Activated naive CD8-positive, alpha-beta T cell (primary cell): ENCODE measurements around the gene SLC2A10.

Experiments used
- H3K27ac Mint-ChIP-seq: one replicate; pipeline ENCODE4 v1.8.0; 2021; ENCODE audit warnings: mixed read lengths
- H3K27me3 Mint-ChIP-seq: one replicate; pipeline ENCODE4 v1.8.0; 2021; ENCODE audit warnings: mixed read lengths
- H3K36me3 Mint-ChIP-seq: one replicate; pipeline ENCODE4 v1.8.0; 2021; ENCODE audit warnings: mixed read lengths
- H3K4me1 Mint-ChIP-seq: one replicate; pipeline ENCODE4 v1.8.0; 2021; ENCODE audit warnings: low read depth, mixed read lengths
- H3K4me3 Mint-ChIP-seq: one replicate; pipeline ENCODE4 v1.8.0; 2021; ENCODE audit warnings: mild to moderate bottlenecking, mixed read lengths
- H3K9me3 Mint-ChIP-seq: one replicate; pipeline ENCODE4 v1.8.0; 2021; ENCODE audit warnings: low read depth, mixed read lengths

The SLC2A10 gene

DNA sequence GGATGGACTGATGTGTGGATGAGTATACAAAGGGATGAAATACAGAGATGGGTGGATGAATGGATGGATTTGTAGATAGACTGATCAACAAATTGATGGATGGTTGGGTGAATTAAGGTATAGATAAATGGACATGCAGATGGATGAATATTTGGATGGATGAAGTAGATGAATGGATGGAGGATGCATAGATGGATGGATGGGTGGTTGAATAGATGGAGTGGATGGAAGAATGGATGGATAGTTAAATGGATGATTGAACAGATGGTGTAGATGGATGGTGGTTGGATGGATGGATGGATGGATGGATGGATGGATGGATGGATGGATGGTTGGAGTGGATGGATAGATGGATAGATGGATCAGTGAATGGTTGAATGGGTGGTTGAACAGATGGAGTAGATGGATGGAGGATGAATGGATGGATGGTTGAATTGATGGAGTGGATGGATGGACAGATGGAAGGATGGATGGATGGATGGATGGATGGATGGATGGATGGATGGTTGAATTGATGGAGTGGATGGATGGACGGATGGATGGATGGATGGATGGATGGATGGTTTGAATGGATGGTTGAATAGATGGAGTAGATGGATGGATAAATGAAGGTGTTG, 15.0 kb downstream of the SLC2A10 start:
- Mint-ChIP-seq H3K9me3 (peaks cover 15% of the 10 kb centered on the region), H3K36me3 (peaks cover 3% of the 10 kb centered on the region), H3K27ac (no peak overlapping the region), H3K4me3 (no peak overlapping the region), H3K4me1 (peaks cover 2% of the 10 kb centered on the region), H3K27me3 (no peaks in the 10 kb centered on the region)

DNA sequence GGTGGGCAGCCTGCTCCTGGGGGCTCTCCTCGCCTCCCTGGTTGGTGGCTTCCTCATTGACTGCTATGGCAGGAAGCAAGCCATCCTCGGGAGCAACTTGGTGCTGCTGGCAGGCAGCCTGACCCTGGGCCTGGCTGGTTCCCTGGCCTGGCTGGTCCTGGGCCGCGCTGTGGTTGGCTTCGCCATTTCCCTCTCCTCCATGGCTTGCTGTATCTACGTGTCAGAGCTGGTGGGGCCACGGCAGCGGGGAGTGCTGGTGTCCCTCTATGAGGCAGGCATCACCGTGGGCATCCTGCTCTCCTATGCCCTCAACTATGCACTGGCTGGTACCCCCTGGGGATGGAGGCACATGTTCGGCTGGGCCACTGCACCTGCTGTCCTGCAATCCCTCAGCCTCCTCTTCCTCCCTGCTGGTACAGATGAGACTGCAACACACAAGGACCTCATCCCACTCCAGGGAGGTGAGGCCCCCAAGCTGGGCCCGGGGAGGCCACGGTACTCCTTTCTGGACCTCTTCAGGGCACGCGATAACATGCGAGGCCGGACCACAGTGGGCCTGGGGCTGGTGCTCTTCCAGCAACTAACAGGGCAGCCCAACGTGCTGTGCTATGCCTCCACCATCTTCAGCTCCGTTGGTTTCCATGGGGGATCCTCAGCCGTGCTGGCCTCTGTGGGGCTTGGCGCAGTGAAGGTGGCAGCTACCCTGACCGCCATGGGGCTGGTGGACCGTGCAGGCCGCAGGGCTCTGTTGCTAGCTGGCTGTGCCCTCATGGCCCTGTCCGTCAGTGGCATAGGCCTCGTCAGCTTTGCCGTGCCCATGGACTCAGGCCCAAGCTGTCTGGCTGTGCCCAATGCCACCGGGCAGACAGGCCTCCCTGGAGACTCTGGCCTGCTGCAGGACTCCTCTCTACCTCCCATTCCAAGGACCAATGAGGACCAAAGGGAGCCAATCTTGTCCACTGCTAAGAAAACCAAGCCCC, 16.0 kb downstream of the SLC2A10 start:
- no peak overlapping the region for H3K4me3 Mint-ChIP-seq
- H3K9me3 Mint-ChIP-seq, result peaks cover 8% of the 10 kb centered on the region
- peaks cover 2% of the 10 kb centered on the region for H3K4me1 Mint-ChIP-seq
- H3K36me3 Mint-ChIP-seq, result no peaks in the 10 kb centered on the region
- no peak overlapping the region for H3K27ac Mint-ChIP-seq
- peaks cover 2% of the 10 kb centered on the region for H3K27me3 Mint-ChIP-seq

DNA sequence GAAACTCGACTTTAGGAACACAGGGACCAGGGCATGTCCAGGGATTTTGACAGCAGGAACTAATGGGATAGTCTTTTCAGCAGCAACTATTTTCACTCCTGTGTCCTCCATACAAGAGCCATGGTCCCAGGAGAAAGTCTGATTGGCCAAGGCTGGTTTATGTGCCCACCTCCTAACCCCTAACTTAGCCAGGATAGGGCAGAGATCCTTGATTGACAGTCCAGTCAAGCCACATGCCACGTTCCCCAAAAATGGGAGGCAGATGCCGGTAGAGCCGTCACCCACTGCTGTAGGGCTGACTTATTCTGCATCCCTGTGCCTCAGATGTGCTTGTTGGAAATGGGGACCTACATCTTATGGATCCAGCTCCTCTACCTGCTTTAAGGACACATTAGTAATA, 22.3 kb downstream of the SLC2A10 start:
- no peaks in the 10 kb centered on the region for H3K4me1 Mint-ChIP-seq
- no peaks in the 10 kb centered on the region for H3K36me3 Mint-ChIP-seq
- no peak overlapping the region for H3K4me3 Mint-ChIP-seq
- no peak overlapping the region for H3K27ac Mint-ChIP-seq
- peaks cover 5% of the 10 kb centered on the region for H3K27me3 Mint-ChIP-seq
- H3K9me3 Mint-ChIP-seq, result no peaks in the 10 kb centered on the region

DNA sequence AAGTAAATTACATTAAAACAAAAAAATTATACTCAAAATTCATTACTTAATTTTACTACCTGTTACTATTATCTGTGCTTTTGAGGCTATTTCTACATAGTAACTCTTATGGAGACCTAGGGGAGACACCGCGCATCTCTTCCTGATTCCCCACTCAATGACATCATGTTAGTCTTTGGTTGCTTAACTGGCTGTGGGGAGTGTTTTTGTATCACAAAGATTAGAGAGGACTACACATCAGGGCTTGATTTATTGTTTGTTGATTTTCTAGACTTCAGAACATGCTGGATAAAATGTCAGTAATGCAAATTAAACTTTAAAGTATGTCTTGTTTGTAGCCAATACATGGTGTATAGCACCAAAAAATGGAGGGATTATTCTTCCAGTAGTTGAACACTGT, 26.0 kb downstream of the SLC2A10 start:
- H3K27me3 Mint-ChIP-seq, result peaks cover 6% of the 10 kb centered on the region
- no peaks in the 10 kb centered on the region for H3K9me3 Mint-ChIP-seq
- H3K4me3 Mint-ChIP-seq, result no peak overlapping the region
- H3K36me3 Mint-ChIP-seq, result no peaks in the 10 kb centered on the region
- H3K27ac Mint-ChIP-seq, result no peak overlapping the region
- no peaks in the 10 kb centered on the region for H3K4me1 Mint-ChIP-seq

DNA sequence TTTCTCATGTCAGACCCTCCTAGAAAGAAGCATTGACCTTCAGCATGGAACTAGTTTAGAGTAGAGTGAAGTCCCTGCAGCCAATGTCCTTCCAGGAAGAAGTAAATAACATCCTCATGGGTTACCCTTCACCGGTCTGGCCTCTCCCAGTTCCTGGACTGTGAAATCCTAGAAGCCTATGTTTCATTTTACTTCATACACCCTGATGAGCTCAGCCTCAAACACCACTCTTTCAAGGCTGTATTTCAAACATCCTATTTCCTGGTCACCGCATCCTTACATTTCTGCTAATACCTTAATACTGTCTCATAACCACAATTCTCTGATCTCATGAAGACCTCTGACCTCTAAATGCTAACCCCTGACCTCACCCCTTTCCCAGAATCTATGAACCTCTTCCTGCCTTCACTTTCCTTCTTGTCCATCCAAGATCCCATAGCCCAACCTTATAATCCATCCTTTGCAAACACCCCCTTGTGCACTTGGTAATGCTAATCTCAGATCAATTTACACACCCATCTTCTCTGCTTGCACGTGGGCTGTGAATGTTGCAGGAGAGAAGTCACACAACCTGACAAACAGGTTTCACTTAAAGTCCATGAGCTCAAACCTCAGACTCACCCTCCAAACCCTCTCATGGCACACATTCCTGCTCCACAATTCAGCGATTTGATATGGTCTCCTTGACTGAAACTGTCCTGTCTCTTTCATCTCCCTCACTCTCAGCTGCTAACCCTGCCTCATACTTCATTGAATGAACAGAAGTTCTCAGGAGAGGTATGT, 30.2 kb downstream of the SLC2A10 start:
- Mint-ChIP-seq H3K4me1 (no peaks in the 10 kb centered on the region), H3K36me3 (no peaks in the 10 kb centered on the region), H3K27ac (no peak overlapping the region), H3K4me3 (no peak overlapping the region), H3K27me3 (peaks cover 10% of the 10 kb centered on the region), H3K9me3 (no peaks in the 10 kb centered on the region)

DNA sequence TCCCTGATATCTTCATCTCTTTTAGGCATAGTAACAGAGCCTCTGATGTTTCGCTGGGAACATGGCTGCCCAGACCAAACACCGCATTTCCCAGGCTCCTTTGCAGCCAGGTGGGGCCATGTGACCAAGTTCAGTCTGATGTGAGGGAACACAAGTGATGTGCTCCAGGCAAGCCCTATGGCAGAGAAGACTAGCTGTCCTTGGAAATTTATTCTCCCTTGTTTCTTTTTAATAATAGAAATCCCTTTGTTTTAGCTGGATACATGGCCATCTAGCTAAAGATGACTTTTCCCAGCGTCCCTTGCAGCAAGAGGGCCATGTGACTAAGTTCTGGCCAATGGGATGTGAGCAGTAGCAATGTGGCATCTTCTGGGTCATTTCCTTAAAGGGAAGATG, 30.8 kb downstream of the SLC2A10 start:
- Mint-ChIP-seq H3K4me1 (no peaks in the 10 kb centered on the region), H3K4me3 (no peak overlapping the region), H3K27me3 (peaks cover 11% of the 10 kb centered on the region), H3K9me3 (no peaks in the 10 kb centered on the region), H3K36me3 (no peaks in the 10 kb centered on the region), H3K27ac (no peak overlapping the region)

DNA sequence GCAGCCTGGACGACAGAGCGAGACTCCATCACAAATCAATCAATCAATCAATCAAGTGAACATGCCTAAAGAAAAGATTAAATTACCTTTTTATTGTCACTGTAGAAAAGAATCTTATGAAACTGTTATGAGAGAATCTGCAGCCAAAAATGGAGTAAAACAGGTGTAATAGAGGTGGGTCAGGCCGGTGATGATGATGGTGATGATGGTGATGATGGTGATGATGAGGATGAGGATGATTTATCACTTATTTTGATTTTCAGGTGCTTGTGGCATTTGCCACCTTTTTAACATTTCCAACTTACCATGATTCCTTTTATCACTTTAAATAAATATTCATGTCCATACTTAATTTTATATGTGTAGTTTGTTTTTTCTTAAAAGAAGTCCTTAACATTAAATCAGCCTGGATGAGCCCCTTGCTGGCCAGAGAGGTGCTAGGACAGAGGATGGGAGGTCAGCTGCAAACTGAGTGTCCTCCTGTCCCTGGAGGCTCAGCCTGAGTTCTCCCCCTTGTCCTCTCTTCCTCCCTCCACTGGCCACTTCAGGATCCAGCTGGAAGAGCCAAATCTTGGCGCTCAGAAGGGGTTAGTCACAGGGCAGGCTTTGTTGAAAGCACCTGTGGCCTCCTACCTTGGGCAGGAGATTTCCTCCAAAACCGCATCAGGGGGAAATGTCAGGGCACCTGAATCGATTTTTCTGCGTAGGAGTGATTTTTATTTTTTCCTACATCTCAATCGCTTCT, 32.6 kb downstream of the SLC2A10 start:
- H3K27me3 Mint-ChIP-seq, result peaks cover 18% of the 10 kb centered on the region
- H3K36me3 Mint-ChIP-seq, result no peaks in the 10 kb centered on the region
- no peaks in the 10 kb centered on the region for H3K4me1 Mint-ChIP-seq
- H3K9me3 Mint-ChIP-seq, result no peaks in the 10 kb centered on the region
- no peak overlapping the region for H3K4me3 Mint-ChIP-seq
- no peak overlapping the region for H3K27ac Mint-ChIP-seq

DNA sequence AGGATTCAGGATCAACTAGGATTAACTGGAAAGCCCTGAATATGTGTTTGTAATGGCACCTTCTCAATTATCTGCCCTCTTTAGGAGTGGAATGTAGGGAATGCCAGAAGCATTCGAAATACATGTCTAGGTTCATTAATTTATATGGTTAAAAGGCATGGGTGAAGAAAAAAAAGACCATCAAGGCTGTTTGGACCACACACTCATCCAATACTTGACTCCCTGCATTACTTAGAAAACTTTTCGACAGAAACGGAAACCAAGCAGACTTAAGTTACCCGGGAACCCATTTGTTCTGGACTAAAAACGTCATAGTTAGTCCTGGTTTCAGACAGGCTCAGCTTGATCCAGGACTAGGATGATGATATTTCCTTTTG, 33.2 kb downstream of the SLC2A10 start:
- H3K4me3 Mint-ChIP-seq, result no peak overlapping the region
- H3K27ac Mint-ChIP-seq, result no peak overlapping the region
- no peaks in the 10 kb centered on the region for H3K9me3 Mint-ChIP-seq
- no peaks in the 10 kb centered on the region for H3K4me1 Mint-ChIP-seq
- no peaks in the 10 kb centered on the region for H3K36me3 Mint-ChIP-seq
- H3K27me3 Mint-ChIP-seq, result peaks cover 18% of the 10 kb centered on the region

DNA sequence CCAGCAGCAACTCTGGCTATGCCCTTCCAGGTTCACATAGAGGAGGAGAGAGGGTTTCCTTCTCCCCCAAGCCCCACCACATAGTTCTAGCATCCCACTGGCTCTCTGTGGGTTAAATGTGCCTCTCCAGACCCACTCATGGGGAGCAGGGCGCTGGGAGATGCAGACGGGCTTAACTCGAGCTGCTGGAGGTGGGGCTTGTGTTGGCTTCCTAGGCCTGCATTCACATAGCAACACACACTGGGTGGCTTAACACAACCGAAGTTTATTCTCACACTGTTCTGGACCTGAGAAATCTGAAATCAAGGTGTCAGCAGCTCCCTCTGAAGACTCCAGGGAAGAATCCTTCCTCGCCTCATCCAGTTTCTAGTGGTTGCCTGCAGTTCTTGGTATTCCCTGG, 33.6 kb downstream of the SLC2A10 start:
- H3K27ac Mint-ChIP-seq, result no peak overlapping the region
- no peak overlapping the region for H3K4me3 Mint-ChIP-seq
- no peaks in the 10 kb centered on the region for H3K9me3 Mint-ChIP-seq
- no peaks in the 10 kb centered on the region for H3K4me1 Mint-ChIP-seq
- H3K27me3 Mint-ChIP-seq, result peaks cover 18% of the 10 kb centered on the region
- no peaks in the 10 kb centered on the region for H3K36me3 Mint-ChIP-seq

DNA sequence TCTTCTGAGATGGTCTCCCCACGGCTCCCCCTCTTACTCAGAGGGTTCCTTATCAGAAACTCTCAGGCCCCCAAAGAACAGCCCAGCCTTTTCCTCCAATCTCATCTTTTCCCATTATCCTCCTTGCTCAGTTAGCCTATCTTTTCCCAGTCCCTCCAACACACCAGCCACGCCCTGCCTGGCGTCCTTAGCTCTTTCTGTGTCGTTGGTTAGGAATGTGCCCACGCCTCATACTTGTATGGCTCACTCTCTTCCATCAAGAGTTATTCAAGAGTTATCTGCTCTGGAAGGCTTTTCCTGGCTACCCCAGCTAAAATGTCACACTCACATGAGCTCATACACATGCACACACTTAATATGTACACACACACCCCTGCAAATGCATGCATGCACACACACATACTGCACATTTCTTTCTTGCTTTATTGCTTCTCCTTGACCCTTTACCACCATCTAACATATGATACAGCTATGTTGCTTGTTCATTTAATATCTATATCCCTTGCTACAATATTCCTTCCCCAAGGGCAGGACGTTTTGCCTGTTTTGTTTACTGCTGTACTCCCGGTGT, 37.6 kb downstream of the SLC2A10 start:
- Mint-ChIP-seq H3K4me1 (no peaks in the 10 kb centered on the region), H3K9me3 (no peaks in the 10 kb centered on the region), H3K4me3 (no peak overlapping the region), H3K27me3 (peaks cover 19% of the 10 kb centered on the region), H3K36me3 (no peaks in the 10 kb centered on the region), H3K27ac (no peak overlapping the region)

DNA sequence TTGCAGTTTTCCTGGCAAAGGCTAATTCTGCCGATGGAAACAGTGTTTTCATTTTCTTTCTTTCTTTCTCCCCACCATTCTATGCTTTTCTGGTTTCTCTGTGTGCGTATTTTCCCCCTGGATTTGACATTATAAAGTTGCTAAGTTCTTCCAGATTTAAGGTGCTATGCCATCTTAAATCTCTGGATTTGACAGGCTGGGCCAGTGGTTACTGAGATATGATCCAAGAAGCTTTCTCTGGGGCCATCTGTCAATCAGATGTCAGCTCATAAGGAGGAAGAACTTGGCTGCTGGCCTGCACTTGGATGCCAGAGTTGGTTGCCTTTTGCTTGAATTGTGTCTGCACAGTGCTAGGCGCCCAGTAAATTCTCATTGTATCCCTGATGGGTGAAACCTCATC, 39.7 kb downstream of the SLC2A10 start:
- no peaks in the 10 kb centered on the region for H3K9me3 Mint-ChIP-seq
- H3K27ac Mint-ChIP-seq, result no peak overlapping the region
- no peaks in the 10 kb centered on the region for H3K4me1 Mint-ChIP-seq
- H3K27me3 Mint-ChIP-seq, result peaks cover 13% of the 10 kb centered on the region
- no peaks in the 10 kb centered on the region for H3K36me3 Mint-ChIP-seq
- H3K4me3 Mint-ChIP-seq, result no peak overlapping the region

DNA sequence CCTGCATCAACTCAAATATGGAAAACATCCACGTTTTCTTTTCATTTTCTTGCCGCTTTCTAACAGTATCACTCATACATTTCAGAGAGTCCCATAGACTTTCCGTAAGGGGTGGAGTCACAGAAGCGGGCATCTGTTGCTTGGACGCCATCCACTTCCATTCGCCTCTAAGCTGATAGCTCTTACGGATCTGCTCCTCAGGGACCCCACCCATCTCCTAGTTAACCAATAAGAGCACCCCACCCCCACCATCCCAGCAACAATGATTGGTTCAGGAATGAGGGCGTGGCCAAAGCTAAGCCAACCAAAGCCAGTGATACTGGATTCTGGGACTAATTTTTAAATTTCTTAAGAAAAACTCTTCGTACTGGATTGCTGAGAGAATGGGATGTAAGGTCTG, 42.4 kb downstream of the SLC2A10 start:
- Mint-ChIP-seq H3K36me3 (no peaks in the 10 kb centered on the region), H3K4me1 (no peaks in the 10 kb centered on the region), H3K27ac (no peak overlapping the region), H3K9me3 (no peaks in the 10 kb centered on the region), H3K4me3 (no peak overlapping the region), H3K27me3 (peaks cover 8% of the 10 kb centered on the region)

DNA sequence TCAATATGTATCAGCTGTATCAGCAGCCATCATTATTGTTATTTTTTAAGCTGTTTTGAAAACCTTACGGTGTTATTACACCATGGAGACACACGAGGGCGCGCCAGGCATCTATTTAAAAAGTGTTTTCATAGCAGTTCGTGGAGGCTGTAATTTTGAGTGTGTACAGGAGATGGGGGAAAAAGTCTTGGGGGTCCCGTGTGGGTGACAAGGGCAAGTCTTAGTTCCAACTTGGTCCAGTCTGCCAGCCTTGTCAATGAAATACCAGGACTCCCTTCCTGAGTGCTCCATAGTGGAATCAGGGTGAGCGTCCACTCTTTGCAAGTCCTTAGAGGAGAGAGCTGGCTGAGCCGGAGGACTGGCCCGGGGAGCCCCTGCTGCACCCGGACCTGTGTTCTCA, 43.3 kb downstream of the SLC2A10 start:
- Mint-ChIP-seq H3K9me3 (no peaks in the 10 kb centered on the region), H3K27me3 (peaks cover 6% of the 10 kb centered on the region), H3K36me3 (no peaks in the 10 kb centered on the region), H3K4me1 (no peaks in the 10 kb centered on the region), H3K4me3 (no peak overlapping the region), H3K27ac (no peak overlapping the region)
